Stimulated activated CD4-positive, alpha-beta T cell treated with anti-CD3 and anti-CD28 coated beads, Interleukin-2, amount 100 ng/mL, for 4 hours (primary cell): ENCODE data around the gene OR5AS1.
"Not testable (repeated sequence)": the region's sequence is repeated elsewhere in the genome, so short reads cannot be mapped to it uniquely, and the experiment has no call there.

ENCODE experiments used
- DNase-seq: peaks from one replicate; pipeline ENCODE4 v3.0.0-alpha.2; 2020; ENCODE audit warnings: low read depth

The OR5AS1 gene

DNA sequence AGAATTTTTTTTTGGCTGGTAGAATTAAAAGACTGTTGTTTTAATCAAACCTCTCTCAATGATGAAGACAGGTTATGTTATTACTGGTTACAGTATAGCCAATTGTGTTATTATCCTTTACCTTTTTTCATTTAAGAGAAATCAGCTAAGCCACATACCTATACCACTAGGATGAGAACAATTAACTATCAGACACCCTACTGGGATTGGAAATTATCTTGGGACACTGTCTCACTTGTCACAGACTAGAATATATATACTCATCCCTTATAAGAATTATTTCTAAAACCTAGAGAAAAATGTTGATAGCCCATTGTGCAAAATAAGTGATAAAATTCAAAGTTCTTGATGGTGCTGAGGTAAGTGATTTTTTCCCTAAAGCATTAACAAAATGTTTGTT is at the start of gene OR5AS1:
Gene OR5AS1 (plus strand): TSS at position 301 of the 400 bp plus-strand sequence. CDS start 2,765 bp downstream, outside the sequence.
- no peak for DNase-seq

DNA sequence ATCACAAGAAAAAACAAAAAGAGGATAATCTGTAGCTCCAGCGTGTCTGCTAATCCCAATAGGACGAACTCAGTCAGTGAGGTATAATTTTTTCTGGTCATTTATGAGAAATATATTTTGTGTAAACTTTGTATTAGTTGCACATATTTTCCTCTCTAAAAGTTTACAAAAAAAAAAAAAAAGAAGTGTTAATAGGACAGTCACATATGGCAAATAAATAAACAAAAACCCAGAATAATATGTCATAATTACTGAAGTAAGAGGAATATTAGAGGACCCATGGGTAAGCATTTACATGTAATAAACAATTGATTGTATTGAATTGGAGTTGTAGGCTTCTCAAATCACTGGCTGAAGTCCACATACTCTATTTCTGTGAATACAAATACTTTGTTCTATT is 32.9 kb upstream of the OR5AS1 start, which contains the start of gene OR5F1:
Gene OR5F1 (minus strand): TSS at position 101 of the 400 bp plus-strand sequence. CDS start 0 bp downstream, at position 101.
- no peak for DNase-seq

DNA sequence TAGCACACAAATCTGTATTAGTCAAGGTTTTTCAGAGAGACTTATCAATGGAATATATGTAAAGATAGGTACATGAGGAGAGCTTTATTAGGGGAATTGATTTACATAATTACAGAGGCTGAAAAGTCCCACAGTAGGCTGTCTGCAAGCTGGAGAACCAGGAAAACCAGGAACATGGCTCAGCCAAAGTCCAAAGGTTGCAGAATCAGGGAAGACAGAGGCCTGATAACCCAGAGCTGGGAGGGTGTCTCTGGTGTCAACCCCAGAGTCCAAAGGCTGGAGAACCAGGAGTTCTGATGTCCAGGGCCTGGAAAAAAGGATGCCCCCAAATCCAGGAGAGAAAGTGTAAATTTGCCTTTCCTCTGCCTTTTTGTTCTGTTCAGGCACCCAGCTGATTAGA is 16.7 kb upstream of the OR5AS1 start:
- no peak for DNase-seq

GRCh38 chr11:56013805-56014204 is 13.6 kb upstream of the OR5AS1 start:
- DNase-seq: no peak

DNA sequence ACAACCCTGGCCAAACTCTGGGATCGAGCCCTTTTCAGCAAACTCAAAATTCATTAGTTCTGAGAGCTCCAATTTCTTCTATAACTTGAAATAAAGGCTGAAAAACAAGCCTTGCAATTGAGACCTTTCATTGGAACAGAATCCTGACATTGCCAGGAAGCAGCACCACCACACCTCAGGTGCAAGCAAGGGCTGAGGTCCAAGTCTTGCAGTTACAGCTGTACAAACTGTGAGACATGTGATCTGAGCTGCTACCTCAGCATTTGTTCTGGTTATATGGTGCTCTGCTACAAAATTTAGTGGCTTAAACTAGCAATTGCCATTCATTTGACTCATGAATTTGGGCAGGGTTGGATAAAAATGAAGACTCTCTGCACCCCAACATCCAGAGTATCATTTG is 18.1 kb downstream of the OR5AS1 start:
- DNase-seq: no peak

GRCh38 chr11:56048480-56048879 is 21.0 kb downstream of the OR5AS1 start:
- DNase-seq: no peak

- DNase-seq: no peak
Observed at GRCh38 chr11:56049487-56049886, 22.0 kb downstream of the OR5AS1 start.

- DNase-seq: not testable (repeated sequence)
Observed at GRCh38 chr11:56056366-56056765, 28.9 kb downstream of the OR5AS1 start.

GRCh38 chr11:56057661-56058237 is 30.3 kb downstream of the OR5AS1 start:
- not testable (repeated sequence) for DNase-seq

- not testable (repeated sequence) for DNase-seq
Observed at GRCh38 chr11:56058260-56058780, 30.9 kb downstream of the OR5AS1 start.

GRCh38 chr11:56066980-56067379 is 39.5 kb downstream of the OR5AS1 start:
- DNase-seq: no peak
